Measurements from ENCODE around the gene NEMP1. TPM values are rescaled to one million over a fixed set of nuclear protein-coding genes. Genes with fewer than 3 reads are reported as not detected.
A peak's percentile ranks its signal among the peaks of the same experiment; 100 is the strongest.
"Not testable (repeated sequence)": the region's sequence is repeated elsewhere in the genome, so short reads cannot be mapped to it uniquely, and the experiment has no call there.

NEMP1 gene
- total and polyA plus RNA-seq, 2 of the 13 experiments (the other 11 are each of a cell fraction or from before 2014, with no cell fraction given), result 11.4 to 12.9 TPM

DNA sequence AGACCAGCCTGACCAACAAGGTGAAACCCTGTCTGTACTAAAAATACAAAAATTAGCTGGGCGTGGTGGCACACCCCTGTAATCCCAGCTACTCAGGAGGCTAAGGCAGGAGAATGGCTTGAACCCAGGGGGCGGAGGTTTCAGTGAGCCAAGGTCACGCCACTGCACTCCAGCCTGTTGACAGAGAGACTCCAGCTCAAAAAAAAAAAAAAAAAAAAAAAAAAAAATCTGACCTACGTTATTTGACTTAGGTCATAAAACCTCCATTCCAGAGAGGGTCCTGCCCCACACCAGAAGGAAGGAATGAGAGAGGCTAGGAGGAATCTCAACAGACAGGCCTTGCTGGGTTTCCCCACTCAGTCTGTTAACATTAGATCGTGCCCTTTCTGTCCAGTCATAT lies 60.2 kb downstream of the NEMP1 start:
- H2AFZ ChIP-seq (ENCODE audit: low read length); CTCF ChIA-PET (ENCODE audit: low intra/inter-chr PET ratio, low total read pairs); H3K27ac ChIP-seq (ENCODE audit: extremely low read length, insufficient read depth, low read length); H3K9me3 ChIP-seq (ENCODE audit: low read length); intact Hi-C loops (cut with micrococcal nuclease; ENCODE audit: unreplicated experiment); BruUV-seq (replicated peaks); H3K9ac ChIP-seq (ENCODE audit: insufficient read depth, low read depth, low read length); H3K79me2 ChIP-seq (ENCODE audit: insufficient read depth, low read length); H4K20me1 ChIP-seq (ENCODE audit: insufficient read depth, low read length); FAIRE-seq; H3K36me3 ChIP-seq (replicated peaks in 1 of 2; ENCODE audit: control insufficient read depth in 1 of 2, insufficient read depth in 2 of 2, low read length in 2 of 2); in situ Hi-C loops (cut with HindIII; ENCODE audit: extremely low pct_ligation_motif_present, low pct_unique_long_range_greater_than_20kb); H3K4me3 ChIP-seq (replicated peaks in 1 of 3; ENCODE audit: insufficient read depth in 1 of 3, low read depth in 2 of 3, low read length in 3 of 3); TF ChIP-seq FOXA1 (IDR thresholded peaks at IDR 0.05): not testable (repeated sequence)
- peaks cover 0 to 33% of the 10 kb centered on the region in 2 experiments; a peak in 4 of 5 replicates for H3K27me3 ChIP-seq (ENCODE audit: control insufficient read depth in 1 of 2, insufficient read depth in 2 of 2, low read length in 2 of 2)
- H3K4me1 ChIP-seq (ENCODE audit: insufficient read depth, low read length), result peaks cover 31% of the 10 kb centered on the region
- ATAC-seq (peak; percentile 67), DNase-seq (ENCODE audit: low spot score) (peak; percentile 65)
- POLR2A ChIA-PET, result interaction anchor here (0.6 to 3.0 kb wide), 10 partner anchors 9 to 109 kb away, joined by 3 to 23 read pairs (median 4); partner anchors contain the start of genes MYO1A, NEMP1 and STAT6
- WGBS (ENCODE audit: low lambda C conversion rate), result 5% methylated on average over 5 of the region's 5 CpGs
- H3K4me2 ChIP-seq (ENCODE audit: low read depth, low read length), result peak overlapping the region; percentile 52
- TF ChIP-seq NR2F6 (IDR thresholded peaks at IDR 0.05), result peak; percentile 66
- peak; percentile 60; the same call in 1 of the 2 replicates for TF ChIP-seq NR2F6 (CRISPR knock-in tag; IDR thresholded peaks at IDR 0.05)
- TF ChIP-seq RCOR2 (CRISPR knock-in tag; IDR thresholded peaks at IDR 0.05), result peak; percentile 13; the same call in 1 of the 2 replicates
- peak; percentile 12; the same call in 1 of the 2 replicates for TF ChIP-seq SALL1 (CRISPR knock-in tag; IDR thresholded peaks at IDR 0.05)
- peak; percentile 25 to 42; a peak in 1 of 4 replicates for TF ChIP-seq NR2F1 (CRISPR knock-in tag; IDR thresholded peaks at IDR 0.05)
- TF ChIP-seq ZNF280D (CRISPR knock-in tag; IDR thresholded peaks at IDR 0.05), result 0 out of 2 replicates have a peak, but pooled peaks have one; percentile 51
- TF ChIP-seq SP5 (CRISPR knock-in tag; IDR thresholded peaks at IDR 0.05; ENCODE audit: borderline replicate concordance, low read depth), result peak; percentile 51; the same call in 1 of the 2 replicates
- TF ChIP-seq, protein P1, sequence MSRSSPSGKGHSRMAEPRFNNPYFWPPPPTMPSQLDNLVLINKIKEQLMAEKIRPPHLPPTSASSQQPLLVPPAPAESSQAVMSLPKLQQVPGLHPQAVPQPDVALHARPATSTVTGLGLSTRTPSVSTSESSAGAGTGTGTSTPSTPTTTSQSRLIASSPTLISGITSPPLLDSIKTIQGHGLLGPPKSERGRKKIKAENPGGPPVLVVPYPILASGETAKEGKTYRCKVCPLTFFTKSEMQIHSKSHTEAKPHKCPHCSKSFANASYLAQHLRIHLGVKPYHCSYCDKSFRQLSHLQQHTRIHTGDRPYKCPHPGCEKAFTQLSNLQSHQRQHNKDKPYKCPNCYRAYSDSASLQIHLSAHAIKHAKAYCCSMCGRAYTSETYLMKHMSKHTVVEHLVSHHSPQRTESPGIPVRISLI (CRISPR knock-in tag; IDR thresholded peaks at IDR 0.05; ENCODE audit: borderline replicate concordance), result peak; percentile 90
- peak; percentile 95 for TF ChIP-seq ZNF460 (CRISPR knock-in tag; IDR thresholded peaks at IDR 0.05; ENCODE audit: borderline replicate concordance)
- TF ChIP-seq, protein P2, sequence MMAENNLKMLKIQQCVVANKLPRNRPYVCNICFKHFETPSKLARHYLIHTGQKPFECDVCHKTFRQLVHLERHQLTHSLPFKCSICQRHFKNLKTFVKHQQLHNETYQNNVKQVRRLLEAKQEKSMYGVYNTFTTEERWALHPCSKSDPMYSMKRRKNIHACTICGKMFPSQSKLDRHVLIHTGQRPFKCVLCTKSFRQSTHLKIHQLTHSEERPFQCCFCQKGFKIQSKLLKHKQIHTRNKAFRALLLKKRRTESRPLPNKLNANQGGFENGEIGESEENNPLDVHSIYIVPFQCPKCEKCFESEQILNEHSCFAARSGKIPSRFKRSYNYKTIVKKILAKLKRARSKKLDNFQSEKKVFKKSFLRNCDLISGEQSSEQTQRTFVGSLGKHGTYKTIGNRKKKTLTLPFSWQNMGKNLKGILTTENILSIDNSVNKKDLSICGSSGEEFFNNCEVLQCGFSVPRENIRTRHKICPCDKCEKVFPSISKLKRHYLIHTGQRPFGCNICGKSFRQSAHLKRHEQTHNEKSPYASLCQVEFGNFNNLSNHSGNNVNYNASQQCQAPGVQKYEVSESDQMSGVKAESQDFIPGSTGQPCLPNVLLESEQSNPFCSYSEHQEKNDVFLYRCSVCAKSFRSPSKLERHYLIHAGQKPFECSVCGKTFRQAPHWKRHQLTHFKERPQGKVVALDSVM (CRISPR knock-in tag; IDR thresholded peaks at IDR 0.05), result peak; percentile 27; the same call in 1 of the 2 replicates
- peak; percentile 90 for TF ChIP-seq ZMYM3 (CRISPR knock-in tag; IDR thresholded peaks at IDR 0.05)
- TF ChIP-seq ADNP (CRISPR knock-in tag; IDR thresholded peaks at IDR 0.05), result 0 out of 2 replicates have a peak, but pooled peaks have one; percentile 33
- peak; percentile 41; the same call in 1 of the 2 replicates for TF ChIP-seq FOXA1 (CRISPR knock-in tag; IDR thresholded peaks at IDR 0.05)
- 0 out of 2 replicates have a peak, but pooled peaks have one; percentile 23 for TF ChIP-seq SOX5 (CRISPR knock-in tag; IDR thresholded peaks at IDR 0.05; ENCODE audit: borderline replicate concordance)

All from HepG2 (cell line).